Putamen (tissue), 1 donor: ENCODE data around the gene RBM15.

ENCODE experiments used
- DNase-seq: peaks from one replicate; pipeline ENCODE4 v3.0.0-alpha.2; 2016; ENCODE audit warnings: low spot score

RBM15 gene

GRCh38 chr1:110338886-110339406, at the start of gene RBM15:
Gene RBM15, plus strand, starts transcription at chr1:110339377. Its CDS starts 29 bp downstream, at chr1:110339406.
- peak; percentile 100 for DNase-seq

DNA sequence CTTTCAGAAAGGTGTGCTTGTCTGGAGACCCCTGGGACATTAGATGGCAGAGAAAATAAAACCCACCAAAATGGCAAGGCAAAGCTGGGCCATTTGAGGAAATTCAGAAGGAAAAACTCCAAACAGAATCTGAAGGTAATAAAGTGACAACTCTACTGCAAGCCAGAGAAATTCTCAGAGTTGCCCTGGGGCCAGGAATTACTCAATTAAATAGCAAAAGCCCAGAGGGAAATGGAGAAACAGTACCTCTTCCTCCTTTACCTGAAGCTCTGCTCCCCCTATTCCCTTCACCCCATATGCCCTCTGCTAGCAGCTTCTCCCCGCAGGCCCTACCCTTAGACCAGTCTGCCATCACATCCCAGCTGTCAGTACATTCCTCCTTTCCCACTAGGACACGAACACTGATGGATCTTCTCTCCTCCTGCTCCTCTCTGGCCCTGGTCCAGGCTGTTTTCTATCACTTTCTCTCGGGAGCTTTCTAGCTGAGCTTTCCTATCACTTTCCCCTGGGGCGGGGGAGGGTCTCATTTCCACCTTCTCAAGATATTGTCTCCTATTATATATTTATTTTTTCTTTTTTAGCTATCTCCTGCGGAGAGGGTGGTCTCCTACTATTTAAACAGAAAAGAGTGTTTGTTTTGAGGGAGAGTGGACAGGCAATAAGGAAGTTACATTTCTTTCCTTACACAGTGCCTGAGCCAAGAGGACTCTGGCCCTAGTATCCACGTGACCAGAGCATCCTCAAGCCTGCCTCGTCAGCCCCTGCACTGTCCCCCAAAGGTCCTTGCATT, 47.7 kb upstream of the RBM15 start:
- no peak for DNase-seq

GRCh38 chr1:110292031-110292741, 47.0 kb upstream of the RBM15 start:
- DNase-seq = no peak

DNA sequence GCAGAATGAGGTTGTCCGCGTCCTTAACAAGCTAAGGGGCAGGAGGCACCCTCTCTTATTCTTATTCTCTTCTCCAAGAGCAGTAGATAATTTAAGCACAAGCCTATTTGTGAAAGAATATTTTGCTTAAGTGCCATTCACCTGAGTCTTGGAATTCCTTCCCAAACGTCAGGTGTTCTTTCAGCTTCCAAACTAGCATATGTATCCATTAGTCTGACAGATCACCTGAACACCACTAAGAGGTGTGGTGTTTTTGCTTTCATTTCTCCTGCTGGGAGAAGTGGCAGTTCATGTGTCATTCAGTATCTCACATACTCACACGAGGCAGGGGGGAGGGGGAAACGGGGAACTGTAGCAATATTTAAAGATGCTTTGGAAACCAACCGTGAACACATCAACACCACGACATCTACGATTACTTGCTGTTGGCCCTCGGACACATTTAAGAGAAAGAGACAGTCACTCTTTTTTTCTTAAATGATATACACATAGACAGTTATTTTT, 45.5 kb upstream of the RBM15 start:
- DNase-seq = no peak

GRCh38 chr1:110294308-110294707, 44.9 kb upstream of the RBM15 start:
- no peak for DNase-seq

- no peak for DNase-seq
These were observed 40.2 kb upstream of the RBM15 start for GRCh38 chr1:110298991-110299390.

GRCh38 chr1:110300412-110301085, 38.6 kb upstream of the RBM15 start:
- DNase-seq = no peak

DNA sequence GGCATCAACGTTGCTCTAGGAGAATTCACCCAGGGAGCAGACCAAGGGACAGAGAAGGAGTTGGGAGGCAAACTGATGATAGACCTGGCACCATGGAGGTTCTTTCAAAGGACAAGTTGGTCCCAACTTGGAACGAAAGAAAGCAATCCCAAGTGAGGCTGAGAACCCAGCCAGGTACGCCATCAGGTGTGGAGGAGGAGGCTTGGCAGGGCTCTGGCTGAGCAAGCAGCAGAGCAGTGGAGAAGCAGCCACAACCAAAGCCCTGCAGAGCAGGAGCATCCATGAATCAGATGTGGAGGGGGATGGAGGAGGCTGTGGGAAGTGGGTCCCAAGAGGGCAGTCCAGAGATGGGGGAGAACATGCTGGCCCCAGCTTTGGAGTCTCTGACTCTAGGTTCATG, 36.3 kb upstream of the RBM15 start:
- DNase-seq = no peak

- DNase-seq = no peak
These were observed 33.2 kb upstream of the RBM15 start for GRCh38 chr1:110305900-110306420.

- no peak for DNase-seq
These were observed 31.8 kb upstream of the RBM15 start for GRCh38 chr1:110307239-110307974.

DNA sequence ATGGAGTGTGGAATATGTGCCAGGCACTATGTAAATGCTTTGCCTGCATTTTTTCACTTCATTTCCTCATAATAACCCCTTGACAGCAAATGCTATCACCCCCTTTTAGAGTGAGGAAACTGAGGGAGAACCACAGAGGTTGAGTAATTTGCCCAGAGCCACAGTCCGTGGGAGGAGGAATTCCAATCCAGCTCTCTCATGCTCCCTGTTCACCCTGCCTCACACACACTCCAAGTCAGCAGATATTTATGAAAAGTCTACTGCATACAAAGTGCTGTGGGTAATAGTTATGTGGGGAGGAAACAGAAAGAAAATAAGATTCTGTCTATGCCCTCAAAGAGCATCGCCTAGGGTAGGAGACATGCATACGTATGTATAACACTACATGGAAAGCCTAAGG, 30.9 kb upstream of the RBM15 start:
- no peak for DNase-seq

GRCh38 chr1:110309139-110309538, 30.0 kb upstream of the RBM15 start:
- DNase-seq = no peak

DNA sequence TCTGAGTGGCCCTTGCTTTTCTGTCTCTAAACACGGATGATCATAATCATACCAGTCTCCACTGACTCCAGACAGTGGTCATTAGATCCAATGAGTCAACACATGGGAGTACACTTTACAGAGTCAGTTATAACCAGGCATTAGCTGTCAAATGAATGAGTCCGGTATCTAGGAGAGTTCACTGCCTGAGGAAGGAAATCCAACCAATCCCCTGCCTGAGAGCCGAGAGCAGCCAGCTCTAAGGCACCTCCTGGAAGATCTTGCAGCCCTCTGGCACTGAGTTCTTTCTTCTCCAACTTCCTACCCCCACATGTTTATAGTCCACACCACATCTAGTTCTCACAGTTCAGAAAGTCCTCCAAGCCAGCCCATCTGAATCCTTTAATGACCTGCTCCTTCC, 29.4 kb upstream of the RBM15 start:
- DNase-seq = no peak

DNA sequence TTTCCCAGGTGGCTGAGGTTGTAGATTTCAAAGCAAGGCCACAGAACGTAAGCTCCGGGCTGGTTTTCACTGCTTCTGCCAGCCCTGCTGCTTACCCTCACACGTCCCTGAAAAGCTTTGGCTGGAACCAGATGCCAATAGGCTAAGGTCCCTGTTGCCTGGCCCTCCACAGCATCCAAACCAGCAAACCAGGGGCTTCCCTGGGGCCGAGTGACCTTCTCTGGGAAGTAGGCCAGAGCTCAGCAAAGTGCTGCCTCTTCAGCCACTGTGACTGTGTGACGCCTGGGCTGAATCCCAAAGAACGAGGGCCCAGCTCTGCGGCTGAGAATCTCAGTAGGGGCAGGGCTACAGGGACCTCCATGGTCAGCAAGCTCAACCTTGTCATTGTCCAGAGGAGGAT, 28.9 kb upstream of the RBM15 start:
- peak; percentile 13 for DNase-seq

DNA sequence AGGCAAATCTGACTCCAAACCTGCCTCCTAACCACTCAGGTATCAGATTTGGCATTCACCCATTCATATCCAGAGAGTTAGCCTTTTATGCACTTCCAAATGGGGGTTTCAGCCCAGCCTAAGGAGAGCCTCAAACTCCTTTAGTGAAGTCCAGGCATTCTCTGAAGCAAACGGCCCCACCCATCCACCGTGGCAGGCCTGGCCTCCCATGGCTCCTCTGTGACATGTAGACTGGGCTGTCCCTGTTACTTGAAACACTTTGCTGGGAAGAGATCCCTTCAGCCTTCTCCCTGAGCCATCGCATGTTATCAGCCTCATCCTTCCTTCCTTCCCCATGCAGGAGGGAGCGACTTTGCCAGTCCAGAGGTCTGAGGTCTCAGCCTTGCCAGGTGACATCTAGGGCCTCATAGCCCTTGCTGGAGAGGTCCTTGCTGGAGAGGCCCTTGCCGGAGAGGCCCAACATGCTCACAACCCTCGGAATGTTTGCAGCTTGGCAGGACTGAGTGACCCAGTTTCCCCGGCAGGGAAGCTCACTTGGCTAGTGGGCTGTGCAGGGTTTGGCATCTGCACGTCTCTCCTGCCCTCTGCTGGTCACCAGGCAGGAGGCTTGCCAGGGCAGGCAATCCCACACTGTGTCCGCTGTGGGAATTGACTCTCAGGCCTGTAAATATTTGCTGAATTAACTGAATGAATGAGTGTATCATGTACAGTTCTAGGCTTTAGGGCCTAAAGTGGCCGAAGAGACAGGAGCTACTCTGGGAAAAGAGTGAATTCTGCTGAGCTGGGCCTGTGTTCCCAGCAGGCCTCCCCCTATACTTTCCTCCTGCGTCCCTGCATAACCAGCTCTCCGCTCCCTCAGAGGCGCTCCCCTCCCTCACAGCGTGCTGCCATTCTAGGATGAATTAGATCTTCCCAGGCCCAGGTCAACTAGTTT, 26.7 kb upstream of the RBM15 start:
- DNase-seq = peak; percentile 69

DNA sequence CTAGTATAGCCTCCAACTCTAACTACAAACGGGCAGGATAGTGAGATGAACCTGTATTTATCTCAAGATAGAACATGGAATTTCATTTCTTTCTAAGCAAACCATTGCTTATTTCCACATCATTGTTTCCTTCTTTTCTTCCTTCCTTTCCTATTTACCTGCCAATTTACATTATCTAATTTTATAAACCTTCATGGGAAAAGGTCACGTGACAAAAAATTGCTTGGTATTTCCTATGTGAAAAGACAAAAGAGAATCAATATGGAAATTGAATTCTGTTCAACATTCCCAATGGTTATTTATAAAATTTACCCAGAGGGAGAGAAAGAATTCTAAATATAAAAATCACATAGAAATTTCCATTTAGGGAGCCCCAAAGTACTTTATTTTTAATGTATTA, 22.4 kb upstream of the RBM15 start:
- DNase-seq = no peak

- no peak for DNase-seq
These were observed 21.1 kb upstream of the RBM15 start for GRCh38 chr1:110318046-110318445.

- no peak for DNase-seq
These were observed 19.6 kb upstream of the RBM15 start for GRCh38 chr1:110319332-110320167.

GRCh38 chr1:110320168-110320518, 19.0 kb upstream of the RBM15 start:
- DNase-seq = no peak

DNA sequence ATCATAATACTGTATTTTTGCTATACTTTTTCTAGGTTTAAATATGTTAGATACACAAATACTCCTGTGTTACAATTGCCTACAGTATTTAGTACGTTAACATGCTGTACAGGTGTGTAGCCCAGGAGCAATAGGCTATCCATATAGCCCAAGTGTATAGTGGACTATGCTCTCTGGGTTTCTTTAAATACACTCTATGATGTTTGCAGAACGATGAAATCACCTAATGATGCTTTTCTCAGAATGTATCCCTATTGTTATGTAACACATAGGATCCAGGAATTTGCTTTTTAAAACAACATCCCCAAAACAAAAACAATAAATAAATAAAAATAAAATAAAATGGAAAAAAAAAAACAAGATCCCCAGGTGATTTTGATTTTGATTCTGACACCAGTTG, 18.1 kb upstream of the RBM15 start:
- no peak for DNase-seq
